Neural progenitor cell (in vitro differentiated cells): ENCODE results near the gene EFL1.

Experiments used
- EZH2 ChIP-seq: fragments of 200-600 bp; sonication (generic); IDR thresholded peaks from 2 replicates; pipeline ENCODE4 v1.6.1; 2017; ENCODE audit warnings: antibody characterized with exemption, mild to moderate bottlenecking, moderate library complexity
- EZH2phosphoT487 ChIP-seq: fragments of 200-600 bp; sonication (generic); IDR thresholded peaks from 2 replicates; pipeline ENCODE4 v1.6.1; 2017; ENCODE audit warnings: antibody characterized with exemption
- TF ChIP-seq, protein P1 (sequence below): fragments of 200-600 bp; sonication (generic); IDR thresholded peaks from 2 replicates; pipeline ENCODE4 v1.5.1; 2017; ENCODE audit warnings: antibody characterized with exemption, mild to moderate bottlenecking

DNA sequence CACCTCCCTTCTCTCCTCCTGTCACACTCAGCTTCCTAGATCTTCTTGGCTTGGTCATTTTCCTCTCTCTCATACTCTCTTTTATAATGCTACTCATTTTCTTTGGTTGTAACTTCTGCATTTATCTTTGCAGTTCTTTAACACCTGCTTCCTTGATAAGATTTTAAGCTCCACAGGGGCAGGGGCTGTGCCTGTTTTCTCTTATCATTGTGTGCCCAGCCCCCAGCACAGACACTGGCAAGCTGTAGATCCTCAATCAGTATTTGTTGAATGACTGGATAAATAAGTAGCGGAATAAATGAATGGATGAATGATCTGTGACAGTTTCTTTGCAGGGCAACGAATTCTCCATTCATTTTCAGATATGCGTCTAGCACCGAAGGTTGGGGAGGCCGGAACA is 152.4 kb downstream of the EFL1 start:
- TF ChIP-seq, protein P1, sequence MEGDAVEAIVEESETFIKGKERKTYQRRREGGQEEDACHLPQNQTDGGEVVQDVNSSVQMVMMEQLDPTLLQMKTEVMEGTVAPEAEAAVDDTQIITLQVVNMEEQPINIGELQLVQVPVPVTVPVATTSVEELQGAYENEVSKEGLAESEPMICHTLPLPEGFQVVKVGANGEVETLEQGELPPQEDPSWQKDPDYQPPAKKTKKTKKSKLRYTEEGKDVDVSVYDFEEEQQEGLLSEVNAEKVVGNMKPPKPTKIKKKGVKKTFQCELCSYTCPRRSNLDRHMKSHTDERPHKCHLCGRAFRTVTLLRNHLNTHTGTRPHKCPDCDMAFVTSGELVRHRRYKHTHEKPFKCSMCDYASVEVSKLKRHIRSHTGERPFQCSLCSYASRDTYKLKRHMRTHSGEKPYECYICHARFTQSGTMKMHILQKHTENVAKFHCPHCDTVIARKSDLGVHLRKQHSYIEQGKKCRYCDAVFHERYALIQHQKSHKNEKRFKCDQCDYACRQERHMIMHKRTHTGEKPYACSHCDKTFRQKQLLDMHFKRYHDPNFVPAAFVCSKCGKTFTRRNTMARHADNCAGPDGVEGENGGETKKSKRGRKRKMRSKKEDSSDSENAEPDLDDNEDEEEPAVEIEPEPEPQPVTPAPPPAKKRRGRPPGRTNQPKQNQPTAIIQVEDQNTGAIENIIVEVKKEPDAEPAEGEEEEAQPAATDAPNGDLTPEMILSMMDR, result no peak
- TF ChIP-seq EZH2phosphoT487, result no peak
- no peak for TF ChIP-seq EZH2
